VCaP (cell line): Measurements from ENCODE around the gene DR1.

Experiments
- H3K27ac ChIP-seq: fragments of 450-650 bp; 2 replicates; pipeline ENCODE4 v1.5.1; 2017
- TF ChIP-seq, protein P1 (sequence below): fragments of 450-650 bp; conservative IDR thresholded peaks from 2 replicates; pipeline ENCODE4 v1.5.1; 2017; ENCODE audit warnings: mild to moderate bottlenecking, moderate library complexity

The DR1 gene

DNA sequence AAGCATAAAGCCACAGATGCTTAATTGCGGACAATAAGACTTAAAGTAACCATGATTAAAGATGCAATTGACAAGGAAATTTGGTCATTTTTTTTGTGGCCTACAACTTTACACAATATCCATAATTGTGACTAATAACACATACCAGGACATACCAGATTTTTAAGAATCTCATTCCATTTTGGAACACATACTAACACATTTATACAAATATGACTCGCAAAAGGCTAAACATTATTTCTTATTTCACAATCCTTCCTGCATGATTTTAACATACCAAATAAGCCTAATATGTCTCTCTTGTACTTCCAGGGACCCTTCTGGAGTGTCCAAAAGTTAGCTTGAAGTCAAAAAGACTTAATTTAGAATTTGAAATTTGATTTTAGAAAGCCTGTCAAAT, 48.8 kb downstream of the DR1 start:
- no peak overlapping the region for H3K27ac ChIP-seq
- TF ChIP-seq, protein P1, sequence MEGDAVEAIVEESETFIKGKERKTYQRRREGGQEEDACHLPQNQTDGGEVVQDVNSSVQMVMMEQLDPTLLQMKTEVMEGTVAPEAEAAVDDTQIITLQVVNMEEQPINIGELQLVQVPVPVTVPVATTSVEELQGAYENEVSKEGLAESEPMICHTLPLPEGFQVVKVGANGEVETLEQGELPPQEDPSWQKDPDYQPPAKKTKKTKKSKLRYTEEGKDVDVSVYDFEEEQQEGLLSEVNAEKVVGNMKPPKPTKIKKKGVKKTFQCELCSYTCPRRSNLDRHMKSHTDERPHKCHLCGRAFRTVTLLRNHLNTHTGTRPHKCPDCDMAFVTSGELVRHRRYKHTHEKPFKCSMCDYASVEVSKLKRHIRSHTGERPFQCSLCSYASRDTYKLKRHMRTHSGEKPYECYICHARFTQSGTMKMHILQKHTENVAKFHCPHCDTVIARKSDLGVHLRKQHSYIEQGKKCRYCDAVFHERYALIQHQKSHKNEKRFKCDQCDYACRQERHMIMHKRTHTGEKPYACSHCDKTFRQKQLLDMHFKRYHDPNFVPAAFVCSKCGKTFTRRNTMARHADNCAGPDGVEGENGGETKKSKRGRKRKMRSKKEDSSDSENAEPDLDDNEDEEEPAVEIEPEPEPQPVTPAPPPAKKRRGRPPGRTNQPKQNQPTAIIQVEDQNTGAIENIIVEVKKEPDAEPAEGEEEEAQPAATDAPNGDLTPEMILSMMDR: no peak

DNA sequence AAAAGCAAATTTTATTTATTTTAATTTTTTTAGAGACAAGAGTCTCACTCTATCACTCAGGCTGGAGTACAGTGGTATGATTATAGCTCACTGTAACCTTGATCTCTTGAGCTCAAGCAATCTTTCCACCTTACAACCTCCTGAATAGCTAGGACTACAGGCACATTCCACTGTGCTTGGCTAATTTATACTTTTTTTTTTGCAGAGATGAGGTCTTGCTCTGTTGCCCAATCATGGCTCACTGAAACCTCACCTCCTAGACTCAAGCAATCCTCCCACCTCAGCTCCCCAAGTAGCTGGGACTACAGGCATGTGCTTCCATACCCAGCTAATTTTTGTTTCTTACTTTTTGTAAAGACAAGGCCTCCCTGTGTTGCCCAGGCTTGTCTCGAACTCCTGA, 49.5 kb downstream of the DR1 start:
- H3K27ac ChIP-seq: no peak overlapping the region
- TF ChIP-seq, protein P1: no peak

DNA sequence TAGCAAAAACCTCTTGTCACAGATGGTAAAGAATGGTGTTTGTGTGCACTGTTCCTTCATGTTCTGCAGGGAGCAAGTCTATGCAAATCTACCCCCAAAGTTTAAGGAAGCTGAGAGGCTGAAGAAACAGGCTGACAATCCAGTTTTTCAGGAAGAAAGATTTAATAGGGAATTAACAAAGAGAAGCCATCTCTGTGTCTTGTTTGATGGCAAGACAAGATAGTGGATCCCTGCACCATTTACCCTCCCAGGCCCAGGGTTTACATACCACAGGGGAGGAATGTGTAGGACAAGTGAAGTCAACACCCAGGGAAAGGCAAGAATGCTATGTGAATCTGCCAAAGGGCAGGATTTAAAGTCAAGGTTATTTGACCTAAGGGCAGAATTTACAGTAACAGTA, 54.1 kb downstream of the DR1 start:
- TF ChIP-seq, protein P1: no peak

DNA sequence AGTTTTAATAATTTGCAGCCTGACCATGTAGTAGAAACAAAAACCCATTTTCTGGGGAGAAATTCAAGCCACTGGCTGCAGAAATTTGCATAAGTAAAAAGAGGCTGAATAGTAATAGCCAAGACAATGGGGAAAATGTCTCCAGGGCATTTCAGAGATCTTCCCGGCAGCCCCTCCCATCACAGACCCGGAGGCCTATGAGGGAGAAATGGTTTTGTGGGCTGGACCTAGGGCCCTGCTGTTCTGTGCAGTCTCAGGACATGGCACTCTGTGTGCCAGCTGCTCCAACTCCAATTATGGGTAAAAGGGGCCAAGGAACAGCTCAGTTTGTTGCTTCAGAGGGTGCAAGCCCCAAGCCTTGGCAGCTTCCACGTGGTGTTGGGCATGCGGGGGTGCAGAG, 62.5 kb downstream of the DR1 start:
- H3K27ac ChIP-seq: no peak overlapping the region
- TF ChIP-seq, protein P1: no peak

More for the DNA sequence above, 54.1 kb downstream of the DR1 start:
- peak overlapping the region; percentile 84 for H3K27ac ChIP-seq

DNA sequence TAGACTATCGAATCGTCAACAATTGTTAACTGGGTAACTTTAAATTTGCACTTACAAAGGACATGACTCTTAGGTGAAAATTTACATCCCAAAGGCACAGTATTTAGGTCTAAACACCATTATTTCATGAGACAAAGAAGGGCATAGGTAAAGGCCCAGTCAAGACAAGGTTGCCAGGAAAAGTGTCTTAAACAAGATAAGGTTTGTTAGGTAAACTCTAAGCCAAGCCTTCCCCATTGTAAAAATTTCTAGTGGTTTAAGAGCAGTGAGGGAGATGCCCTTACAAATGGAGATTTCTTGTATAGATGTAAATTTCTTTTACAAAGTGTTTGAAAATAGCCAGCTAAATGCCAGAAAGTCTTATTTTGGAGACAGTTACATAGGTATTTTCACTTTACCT, 65.3 kb downstream of the DR1 start:
- TF ChIP-seq, protein P1: no peak
- H3K27ac ChIP-seq: peak overlapping the region; percentile 36; the same call in 1 of the 2 replicates

DNA sequence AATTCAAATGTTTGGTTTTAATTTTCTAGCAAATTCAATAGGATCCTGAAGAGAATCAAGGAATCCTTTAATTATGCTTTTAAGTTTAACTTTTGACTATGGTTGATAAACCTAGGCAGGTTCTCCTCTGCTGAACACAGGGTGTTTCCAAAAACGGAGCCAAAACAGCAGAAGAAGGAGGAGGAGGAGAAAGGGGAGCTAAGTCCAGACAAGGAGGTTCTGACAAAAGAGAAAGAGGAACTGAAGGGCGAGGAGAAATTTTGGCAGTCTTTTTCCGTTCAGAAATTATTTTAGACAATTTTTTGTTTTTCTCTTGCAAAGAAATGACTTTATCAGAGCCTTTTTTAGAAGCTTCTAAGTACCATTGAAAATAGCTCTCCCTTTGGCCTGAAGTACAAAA, 69.0 kb downstream of the DR1 start:
- H3K27ac ChIP-seq: no peak overlapping the region
- TF ChIP-seq, protein P1: no peak

DNA sequence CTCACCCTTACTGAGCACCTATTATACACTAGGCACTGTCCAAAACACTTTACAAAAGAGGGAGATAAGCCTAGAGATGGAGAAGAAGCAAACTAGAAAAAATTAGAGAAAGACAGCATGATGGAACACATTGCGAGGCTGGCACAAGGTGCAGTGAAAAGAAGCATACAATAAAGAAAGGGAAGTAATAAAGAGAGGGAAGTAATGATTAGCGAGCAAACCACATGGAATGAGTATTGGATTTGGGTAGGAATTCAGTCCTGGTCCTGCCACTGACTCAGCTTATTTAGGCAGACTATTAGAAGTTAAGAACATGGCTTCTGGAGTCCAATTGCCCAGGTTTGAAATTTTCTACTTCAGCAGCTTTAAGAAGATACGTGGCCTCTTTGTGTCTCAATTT, 69.6 kb downstream of the DR1 start:
- H3K27ac ChIP-seq: no peak overlapping the region
- TF ChIP-seq, protein P1: no peak

DNA sequence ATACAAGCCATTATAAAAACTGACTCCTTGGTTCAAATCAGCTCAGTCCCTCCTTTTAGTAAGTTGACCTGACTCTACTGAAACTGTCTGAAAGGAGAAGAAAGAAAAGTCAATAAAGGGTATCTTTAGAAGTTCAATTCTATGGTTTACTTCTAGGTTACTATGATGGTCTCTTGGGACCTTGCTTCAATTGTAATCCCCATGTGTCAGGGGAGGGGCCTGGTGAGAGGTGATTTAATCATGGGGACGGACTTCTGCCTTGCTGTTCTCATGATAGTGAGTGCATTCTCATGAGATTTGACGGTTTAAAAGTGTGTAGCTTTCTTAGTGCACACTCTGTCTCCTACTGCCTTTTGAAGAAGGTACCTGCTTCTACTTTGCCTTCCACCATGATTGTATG, 70.5 kb downstream of the DR1 start:
- TF ChIP-seq, protein P1: no peak
- no peak overlapping the region for H3K27ac ChIP-seq
